ENCODE data around the gene RYR2. TPM values are rescaled to one million over a fixed set of nuclear protein-coding genes. Genes with fewer than 3 reads are reported as not detected.
A peak's percentile ranks its signal among the peaks of the same experiment; 100 is the strongest.

The RYR2 gene
- polyA plus RNA-seq, 1 donor, result 3.1 TPM

DNA sequence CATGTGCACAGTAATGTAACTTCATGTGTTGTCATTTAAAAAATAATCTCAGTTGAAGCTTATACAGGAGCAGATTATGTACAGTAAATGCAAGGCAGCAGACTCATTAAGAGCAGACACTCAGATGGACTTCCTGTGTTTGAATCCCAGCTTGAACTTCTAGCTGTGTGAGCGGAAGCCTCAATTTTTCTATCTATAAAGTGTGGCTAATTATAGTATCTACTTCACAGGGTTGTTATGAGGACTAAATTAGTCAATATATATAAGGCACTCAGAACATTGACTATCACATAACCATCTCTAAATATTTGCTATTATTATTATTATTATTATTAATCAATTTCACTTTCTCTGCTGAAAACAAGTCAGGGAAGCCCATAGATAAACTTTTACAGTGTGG is 707.1 kb downstream of the RYR2 start:
- no peak for DNase-seq

- DNase-seq, result no peak
Measured at GRCh38 chr1:237751090-237751489, 709.1 kb downstream of the RYR2 start.

DNA sequence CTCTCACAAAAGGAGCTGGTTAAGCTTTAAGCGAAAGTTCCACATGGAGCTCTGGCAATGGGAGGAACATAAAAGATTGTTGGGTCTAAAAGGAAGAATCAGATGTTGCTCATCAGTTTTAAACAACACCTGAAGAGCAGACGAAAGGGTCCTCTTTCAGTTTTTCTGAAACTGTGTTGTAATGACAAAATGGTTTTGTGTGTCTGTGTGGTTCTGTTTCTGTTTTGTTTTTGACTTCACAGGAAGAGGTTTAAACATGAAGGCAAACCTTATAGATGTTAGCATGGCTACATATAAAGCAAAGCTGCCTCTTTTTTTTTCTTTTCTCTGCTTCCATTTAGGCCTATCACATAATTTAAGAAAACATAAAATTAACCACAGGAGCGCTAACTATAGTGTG is 712.6 kb downstream of the RYR2 start:
- no peak for DNase-seq

- no peak for DNase-seq
Measured at GRCh38 chr1:237756304-237756967, 714.5 kb downstream of the RYR2 start.

DNA sequence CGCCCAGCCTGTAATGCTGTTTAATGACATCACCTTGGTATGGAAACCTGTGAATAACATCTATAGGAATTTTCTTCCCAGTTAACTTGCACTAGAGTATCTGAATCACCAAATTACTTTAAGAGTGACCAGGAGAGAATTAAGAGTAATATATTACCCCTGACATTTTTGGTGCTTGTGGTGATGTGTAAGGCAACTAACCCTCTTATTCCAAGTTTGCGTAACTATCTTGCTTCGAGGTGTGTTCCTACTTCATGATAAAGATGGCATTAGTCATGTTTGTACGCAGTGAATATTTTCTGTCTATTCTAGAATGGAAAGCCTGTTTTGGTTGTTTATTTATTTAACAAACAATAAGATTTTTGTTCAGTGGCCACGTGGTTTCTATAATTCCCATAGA is 717.4 kb downstream of the RYR2 start:
- DNase-seq, result no peak

- DNase-seq, result no peak
Measured at GRCh38 chr1:237760951-237761350, 719.0 kb downstream of the RYR2 start.

GRCh38 chr1:237763137-237763536 is 721.2 kb downstream of the RYR2 start:
- DNase-seq, result no peak

GRCh38 chr1:237763751-237764150 is 721.8 kb downstream of the RYR2 start:
- DNase-seq, result no peak

GRCh38 chr1:237769916-237770315 is 727.9 kb downstream of the RYR2 start:
- no peak for DNase-seq

GRCh38 chr1:237772009-237772408 is 730.0 kb downstream of the RYR2 start:
- no peak for DNase-seq

- DNase-seq, result no peak
Measured at GRCh38 chr1:237774246-237774645, 732.3 kb downstream of the RYR2 start.

DNA sequence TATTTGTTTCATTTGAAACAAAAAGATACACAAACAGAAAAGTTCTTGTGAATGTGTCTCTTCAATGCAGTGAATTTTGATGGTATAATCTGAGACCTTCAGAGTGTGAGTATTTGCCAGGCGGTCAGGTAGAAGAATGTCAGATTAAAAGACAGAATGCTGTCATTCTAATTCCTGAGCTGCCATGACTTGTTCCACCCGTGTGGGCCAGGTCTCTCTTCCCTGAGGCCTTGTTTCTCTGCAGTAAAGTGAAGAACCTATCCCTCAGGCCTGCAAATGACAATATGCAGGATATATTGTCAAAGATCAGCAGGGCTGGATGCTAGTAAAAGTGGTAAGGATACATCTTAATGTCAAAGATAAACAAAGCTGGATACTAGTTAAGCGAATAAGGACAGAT is 737.4 kb downstream of the RYR2 start:
- no peak for DNase-seq

DNA sequence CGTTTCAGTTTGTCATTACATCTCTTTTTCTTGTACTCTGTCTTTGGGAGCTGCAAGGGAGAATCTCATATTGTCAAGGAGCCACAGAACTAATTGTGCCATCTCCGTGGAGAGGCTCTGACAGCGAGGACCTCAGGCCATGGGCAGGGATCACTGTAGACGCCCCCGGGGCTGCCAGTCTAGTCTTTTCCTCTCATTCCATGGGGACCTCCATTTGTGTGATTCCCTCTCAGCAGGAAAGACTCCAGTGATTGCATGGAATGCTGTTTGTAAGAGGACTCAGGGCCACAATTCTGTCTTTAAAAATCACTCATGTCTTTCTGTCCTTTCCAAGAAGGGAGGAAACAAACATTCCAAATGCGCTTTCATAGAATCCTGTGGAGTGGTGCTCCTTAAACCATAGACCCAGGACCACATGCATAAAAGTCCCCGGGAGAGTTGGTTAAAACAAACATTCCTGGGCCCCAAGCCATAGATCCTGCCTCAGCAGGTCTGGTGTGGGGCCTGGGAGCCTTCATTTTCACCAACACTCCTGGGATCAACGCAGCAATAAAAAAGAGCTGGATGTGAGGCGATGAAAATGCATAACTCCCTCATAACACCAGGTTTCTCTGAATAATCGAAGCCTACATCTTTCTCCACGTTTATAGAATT is 744.2 kb downstream of the RYR2 start:
- no peak for DNase-seq

DNA sequence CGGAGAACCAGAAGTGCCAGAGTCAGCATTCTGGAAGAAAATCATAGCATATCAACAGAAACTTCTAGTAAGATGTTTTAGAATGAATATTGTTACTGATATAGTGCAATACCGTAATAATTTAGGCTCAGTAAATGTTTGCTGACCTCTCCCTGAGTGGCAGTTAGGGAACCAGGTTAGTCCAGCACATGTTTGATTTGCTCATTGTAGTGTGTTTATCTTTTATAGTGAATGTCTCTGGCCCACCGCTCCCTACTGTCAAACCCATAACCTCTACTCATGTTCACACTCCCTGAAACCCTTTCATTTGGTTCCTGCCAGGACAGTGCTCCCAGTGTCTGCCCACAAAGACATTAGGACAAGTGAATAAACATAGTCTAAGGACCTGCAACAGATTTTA is 746.1 kb downstream of the RYR2 start:
- DNase-seq, result no peak

DNA sequence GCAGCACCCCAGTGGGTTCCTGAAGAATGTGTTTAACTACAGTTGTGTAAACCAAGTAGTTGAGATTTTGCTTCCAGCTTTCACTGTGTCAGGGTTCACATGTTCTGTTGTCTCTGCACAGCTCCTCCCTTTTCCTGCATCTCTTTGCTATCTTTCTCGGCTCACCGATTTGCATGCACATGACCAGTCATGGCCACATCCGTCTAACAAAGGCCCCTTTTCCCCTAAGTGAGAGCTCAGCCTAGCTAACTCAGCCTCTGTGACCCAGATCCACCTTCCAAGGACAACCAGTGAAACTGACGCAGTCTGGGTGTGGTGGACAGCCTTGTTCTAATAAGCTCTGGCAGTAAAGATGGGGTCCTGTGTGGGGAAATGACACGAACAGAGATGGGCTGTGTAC is 747.6 kb downstream of the RYR2 start:
- DNase-seq, result no peak

- DNase-seq, result no peak
Measured at GRCh38 chr1:237791592-237791991, 749.6 kb downstream of the RYR2 start.

DNA sequence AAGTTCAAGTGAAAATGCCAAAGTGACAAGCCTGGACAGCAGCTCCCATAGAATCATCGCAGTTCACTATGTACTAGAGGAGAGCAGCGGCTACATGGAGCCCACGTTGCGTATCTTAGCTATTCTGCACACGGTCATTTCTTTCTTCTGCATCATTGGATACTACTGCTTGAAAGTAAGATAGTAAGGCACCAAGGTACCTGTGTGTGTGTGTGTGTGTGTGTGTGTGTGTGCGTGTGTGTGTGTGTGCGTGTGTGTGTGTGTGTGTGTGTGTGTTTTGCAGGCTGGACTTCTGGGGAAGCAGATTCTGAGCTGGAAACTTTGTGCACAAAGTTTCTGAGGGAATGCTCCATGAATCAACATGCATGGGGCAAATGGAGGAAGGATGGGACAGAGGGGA is 750.2 kb downstream of the RYR2 start:
- DNase-seq, result no peak

- DNase-seq, result no peak
Measured at GRCh38 chr1:237792726-237793125, 750.7 kb downstream of the RYR2 start.

DNA sequence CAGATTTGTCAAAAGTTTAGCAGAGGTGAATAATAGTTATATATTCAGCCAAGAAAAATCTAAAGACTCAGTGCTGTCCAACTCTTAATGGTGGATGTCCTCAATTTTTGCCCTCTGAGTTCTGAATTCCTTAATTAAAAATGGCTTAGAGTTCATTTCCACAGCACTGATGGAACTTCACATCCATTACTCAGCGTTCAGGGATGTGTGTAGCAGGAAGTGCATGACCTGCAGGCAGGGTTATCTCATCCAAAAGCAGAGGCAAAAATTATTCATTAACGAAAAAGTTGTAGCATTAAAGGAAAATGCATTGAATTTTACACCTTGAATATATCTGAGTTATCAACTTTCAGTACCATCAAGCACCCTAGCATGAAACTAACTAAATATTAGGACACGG is 752.1 kb downstream of the RYR2 start:
- no peak for DNase-seq

- no peak for DNase-seq
Measured at GRCh38 chr1:237795558-237795957, 753.6 kb downstream of the RYR2 start.

- peak; percentile 27 for DNase-seq
Measured at GRCh38 chr1:237799762-237800474, 757.9 kb downstream of the RYR2 start.

DNA sequence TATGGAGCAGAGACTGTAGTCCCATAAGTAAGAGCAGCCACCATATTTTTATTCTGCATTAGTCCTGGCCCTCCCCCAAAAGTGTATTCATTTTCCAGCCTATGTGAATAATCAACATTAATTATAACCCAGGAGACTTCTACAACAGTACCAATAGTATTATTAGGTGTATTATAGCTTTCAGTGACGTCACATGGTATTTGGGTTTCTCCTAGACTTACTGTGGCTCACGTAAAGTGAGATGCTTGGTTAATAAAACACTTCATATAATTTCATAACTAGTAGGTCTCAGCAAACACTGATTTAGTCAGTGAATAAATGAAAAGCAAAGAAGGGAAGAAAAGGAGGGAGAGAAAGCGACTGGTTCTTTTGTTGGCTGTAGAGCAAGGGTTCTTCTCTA is 762.5 kb downstream of the RYR2 start:
- DNase-seq, result no peak

DNA sequence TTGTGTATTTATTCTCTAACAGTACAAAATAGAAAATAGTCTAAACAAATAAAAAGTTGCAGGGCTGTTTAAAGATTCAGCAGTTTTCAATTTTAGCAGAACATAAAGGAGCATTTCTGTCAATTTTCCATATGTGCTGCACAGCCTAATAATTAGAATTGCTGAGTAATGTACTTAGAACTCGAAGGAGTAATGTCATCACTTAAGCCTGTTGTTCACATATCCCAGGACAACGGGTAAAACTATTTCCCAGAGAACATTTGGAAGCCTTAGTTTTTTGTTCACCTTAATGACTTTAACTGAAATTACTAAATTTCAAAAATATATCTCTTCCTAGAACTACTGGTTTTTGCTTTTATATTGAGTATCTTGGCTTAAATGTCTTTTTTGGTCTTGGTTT is 767.1 kb downstream of the RYR2 start:
- DNase-seq, result peak; percentile 21

DNA sequence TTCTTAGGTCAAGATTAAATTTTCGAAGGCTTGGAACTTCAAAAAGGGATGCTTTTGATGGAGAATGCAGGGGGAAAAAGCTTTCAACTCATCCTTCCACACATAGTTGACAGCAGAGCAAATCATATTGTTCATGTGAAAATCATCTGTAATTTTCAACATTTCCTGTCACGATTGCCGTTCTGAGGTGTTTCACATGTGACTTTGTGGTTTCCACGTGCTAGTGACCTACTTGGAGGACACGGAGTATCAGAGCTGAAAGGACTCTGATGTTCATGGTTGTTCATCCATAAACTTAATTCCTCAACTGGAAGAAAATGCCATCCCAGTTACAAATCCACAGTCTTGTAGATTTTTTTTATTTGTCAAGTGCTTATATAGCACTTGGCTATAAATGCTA is 769.6 kb downstream of the RYR2 start:
- no peak for DNase-seq
